GM12865 (cell line): ENCODE results near the gene METAP1D.
A peak's percentile ranks its signal among the peaks of the same experiment; 100 is the strongest.

Experiments
- DNase-seq: peaks from one replicate; pipeline ENCODE4 v3.0.0; 2010; ENCODE audit warnings: low read depth
- H3K4me3 ChIP-seq: 2 replicates; pipeline ENCODE4 v1.5.1; 2011; ENCODE audit warnings: mild to moderate bottlenecking, low read depth, low read length, control low read depth
- CTCF ChIP-seq: IDR thresholded peaks from 2 replicates; pipeline ENCODE4 v1.5.1; 2011; ENCODE audit warnings: low read length, control low read depth, low read depth, inconsistent platforms; ENCODE audit not compliant: insufficient read depth; ENCODE audit errors: missing control alignments

METAP1D gene

GRCh38 chr2:172098650-172099471 lies 99.1 kb downstream of the METAP1D start:
- peak overlapping the region; percentile 25; the same call in 1 of the 2 replicates for H3K4me3 ChIP-seq
- DNase-seq: peak; percentile 38
- TF ChIP-seq CTCF: no peak

DNA sequence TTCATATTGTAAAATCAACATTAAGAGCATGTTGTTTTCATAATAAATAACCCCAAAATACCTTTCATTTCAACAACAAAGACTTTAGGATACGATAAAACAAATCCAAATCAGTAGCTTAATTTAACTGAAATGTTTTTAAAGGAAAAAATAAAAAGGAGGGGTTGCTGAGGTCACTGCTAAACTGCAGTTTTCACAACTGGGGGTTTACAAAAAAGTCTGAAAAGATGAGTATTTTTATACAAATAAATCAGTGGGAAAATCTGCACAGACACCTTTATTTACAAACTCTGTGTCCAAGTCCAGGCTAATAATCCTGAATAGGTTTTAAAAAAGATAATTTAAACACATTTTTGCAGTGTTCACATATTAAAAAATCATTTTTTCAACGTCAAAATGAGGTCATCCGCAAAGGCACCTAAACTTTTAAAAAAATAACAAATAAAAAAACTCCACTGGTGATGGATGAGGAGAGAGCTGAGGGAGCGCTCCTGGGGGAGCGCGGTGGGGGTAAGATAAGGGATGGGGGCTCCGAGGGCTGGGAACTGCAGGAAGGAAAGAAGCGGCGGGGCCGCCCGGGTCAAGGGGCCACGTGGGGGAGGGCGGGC lies 99.8 kb downstream of the METAP1D start:
- DNase-seq: no peak
- no peak for TF ChIP-seq CTCF
- peak overlapping the region; percentile 25; the same call in 1 of the 2 replicates for H3K4me3 ChIP-seq

DNA sequence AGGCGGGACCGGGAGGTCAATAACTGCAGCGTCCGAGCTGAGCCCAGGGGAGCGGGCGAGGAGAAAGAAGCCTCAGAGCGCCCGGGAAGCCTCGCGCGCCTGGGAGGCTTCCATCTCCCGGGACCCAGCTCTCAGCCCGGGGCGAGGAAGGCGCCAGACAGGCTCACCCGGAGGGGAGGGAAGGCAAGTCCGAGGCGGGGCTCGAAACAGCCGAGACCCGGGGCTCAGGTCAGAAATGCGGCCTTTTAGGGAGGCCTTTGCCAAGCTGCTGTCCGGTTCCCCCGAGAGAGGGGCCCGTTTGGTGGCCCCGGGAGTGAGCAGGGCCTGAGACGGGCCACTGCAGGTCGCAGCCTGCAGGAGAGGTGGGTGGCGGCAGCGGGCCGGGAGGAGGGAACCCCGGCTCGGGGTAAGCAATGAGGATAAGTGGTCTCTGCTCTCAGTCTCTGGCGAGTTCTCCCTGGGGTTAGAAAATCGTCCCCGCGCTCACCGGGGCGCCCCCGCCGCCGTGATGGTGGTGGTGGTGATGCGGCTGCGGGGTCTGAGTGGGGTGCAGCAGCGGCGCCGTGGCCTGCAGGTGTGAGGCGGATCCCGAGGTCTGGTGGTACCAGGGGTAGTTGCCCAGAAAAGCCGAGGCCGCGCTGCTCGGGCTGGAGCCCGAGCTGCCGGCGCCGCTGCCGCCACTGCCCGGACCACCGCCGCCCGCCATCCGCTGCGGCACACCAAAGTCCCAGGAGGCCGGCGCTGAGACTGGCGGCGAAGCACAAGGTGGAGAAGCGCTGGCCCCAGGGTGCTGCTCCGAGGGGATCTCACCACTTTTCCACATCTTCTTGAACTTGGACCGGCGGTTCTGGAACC lies 100.6 kb downstream of the METAP1D start:
- no peak for TF ChIP-seq CTCF
- H3K4me3 ChIP-seq: peak overlapping the region; percentile 8
- DNase-seq: no peak

DNA sequence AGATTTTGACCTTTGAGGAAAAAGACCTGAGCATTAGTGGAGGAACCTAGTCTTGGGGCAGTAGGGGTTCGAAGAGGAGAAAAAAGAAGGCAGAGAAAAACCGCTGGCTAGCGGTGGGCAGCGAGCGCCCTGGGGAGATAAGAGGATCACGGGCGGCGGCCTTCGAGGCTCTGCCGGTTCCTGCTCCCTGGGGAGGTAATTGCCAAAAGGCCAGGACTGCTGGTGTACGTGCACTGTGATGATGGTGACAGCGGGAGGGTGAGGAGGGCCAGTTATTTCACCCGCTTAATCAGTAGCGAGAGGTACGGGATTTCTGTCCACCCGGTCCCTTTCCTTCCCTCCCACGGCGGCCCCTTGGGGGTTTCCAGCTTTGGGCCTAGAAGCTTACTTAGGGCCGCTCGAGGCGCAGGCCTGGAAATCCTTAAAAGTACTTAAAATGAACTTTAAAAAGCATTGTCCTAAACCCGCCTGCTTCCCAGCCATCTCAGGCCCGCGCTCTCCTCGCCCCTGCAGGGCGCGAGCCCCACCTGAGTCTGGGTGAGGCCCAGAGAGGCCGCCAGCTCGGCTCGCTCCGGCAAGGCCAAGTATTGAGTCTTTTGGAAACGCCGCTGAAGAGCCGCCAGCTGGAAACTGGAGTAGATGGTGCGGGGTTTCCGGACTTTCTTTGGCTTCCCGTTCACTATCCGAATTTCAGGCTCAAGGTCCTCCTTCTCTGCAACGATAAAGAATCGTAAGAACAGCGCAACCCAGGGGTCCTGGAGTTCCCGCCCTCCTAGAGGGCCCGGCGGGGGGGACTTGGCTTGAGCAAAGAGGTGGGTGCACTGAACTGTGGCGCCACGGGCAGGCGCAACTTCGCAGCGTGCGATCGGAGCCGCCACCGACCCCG lies 101.4 kb downstream of the METAP1D start:
- no peak overlapping the region for H3K4me3 ChIP-seq
- TF ChIP-seq CTCF: no peak
- no peak for DNase-seq

DNA sequence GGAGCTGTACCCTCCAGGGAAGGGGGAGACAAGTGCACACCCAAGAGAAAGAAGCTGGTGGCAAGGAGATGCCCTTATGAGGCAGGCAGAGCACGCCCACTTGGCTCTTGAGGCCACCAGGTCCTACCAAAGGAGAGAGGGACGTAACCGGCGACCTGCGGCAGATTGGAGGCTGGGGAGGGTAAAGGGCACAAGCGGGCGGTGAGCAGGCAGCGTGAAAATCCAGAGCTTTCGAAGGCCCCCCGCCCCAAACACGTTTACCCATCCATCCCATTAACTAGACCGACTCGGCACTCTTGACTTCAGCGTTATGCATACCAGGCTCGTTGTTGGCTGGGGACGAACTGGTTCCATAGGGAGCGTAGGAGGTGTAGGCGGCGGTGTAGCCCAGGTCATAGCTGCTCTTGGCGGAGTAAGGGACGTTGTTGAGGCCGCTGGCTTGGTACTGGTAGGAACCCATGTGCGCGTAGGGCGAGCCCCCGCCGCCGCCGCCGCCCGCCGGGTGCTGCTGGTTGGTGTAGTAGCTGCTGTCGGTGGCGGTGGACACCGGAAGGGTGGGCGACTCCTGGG lies 102.2 kb downstream of the METAP1D start:
- DNase-seq: peak; percentile 31
- TF ChIP-seq CTCF: no peak
- peak overlapping the region; percentile 70 for H3K4me3 ChIP-seq
